Ovary (tissue), 3 donors: ENCODE measurements around the gene DNAJB11.

Source experiments
- EP300 ChIP-seq: sonication (generic); formaldehyde crosslinking; IDR thresholded peaks from one replicate; pipeline ENCODE4 v1.6.1; 2017; ENCODE audit warnings: antibody characterized with exemption
- POLR2A ChIP-seq: fragments of 450-650 bp; IDR thresholded peaks from one replicate; pipeline ENCODE4 v1.6.1; 2017; ENCODE audit warnings: antibody characterized with exemption, mild to moderate bottlenecking, moderate library complexity
- TF ChIP-seq, protein P1 (sequence below), 3 donors: fragments of 450-650 bp in 2 of 3; fragments of 200-600 bp in 1 of 3; IDR thresholded peaks; one replicate each; pipeline versions ENCODE4 v1.5.1 to v1.8.0; 2016 to 2022; ENCODE audit warnings: antibody characterized with exemption in 3 of 3, mild to moderate bottlenecking in 1 of 3
- donor health status: DM: no; HTN: no; CAD: no.

DNA sequence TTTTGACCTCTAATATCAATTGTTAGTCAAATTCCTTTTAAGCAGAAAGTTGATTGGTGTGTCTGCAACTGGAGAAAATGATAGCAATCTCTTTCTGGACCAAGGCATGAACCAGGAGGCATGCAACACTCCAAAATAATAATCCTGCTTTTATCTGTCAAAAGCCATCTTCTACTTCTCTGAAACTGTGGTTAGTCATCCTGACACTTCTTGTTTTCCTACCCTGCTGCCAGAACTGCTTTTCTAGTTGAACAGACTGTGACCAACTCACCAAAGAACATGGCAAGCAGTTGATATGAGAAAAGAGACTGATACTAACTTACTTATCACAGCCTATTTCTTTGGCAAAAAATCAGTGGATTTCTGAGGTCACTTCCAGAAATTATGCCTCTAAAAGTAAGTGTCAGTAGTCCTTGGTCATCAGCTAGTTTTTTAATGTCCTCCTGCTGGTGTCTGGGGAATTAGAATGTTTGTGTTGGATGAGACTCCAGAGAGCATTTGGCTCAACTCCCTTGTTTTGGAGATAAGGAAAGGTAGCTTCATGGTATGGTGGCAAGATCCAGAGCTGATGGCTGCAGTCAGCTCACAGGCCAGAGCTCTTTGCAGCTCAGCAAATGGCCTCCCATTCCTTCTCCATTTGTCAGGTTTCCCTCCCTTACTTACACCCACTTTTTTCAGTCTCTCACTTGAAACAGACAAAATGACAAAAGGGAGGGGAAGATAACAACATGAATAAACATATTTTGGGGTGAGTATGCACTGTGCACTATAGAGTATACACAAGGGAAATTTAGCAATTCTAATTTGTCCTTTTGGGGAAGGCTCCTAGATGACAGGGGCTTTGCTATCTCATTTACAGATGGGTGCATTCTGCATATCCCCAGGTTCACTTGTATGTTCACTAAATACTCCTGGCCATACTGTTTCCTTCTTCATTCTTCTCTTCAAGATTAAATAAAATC, 33.4 kb upstream of the DNAJB11 start:
- TF ChIP-seq, protein P1, sequence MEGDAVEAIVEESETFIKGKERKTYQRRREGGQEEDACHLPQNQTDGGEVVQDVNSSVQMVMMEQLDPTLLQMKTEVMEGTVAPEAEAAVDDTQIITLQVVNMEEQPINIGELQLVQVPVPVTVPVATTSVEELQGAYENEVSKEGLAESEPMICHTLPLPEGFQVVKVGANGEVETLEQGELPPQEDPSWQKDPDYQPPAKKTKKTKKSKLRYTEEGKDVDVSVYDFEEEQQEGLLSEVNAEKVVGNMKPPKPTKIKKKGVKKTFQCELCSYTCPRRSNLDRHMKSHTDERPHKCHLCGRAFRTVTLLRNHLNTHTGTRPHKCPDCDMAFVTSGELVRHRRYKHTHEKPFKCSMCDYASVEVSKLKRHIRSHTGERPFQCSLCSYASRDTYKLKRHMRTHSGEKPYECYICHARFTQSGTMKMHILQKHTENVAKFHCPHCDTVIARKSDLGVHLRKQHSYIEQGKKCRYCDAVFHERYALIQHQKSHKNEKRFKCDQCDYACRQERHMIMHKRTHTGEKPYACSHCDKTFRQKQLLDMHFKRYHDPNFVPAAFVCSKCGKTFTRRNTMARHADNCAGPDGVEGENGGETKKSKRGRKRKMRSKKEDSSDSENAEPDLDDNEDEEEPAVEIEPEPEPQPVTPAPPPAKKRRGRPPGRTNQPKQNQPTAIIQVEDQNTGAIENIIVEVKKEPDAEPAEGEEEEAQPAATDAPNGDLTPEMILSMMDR (IDR thresholded peaks at IDR 0.05), result no peak
- TF ChIP-seq EP300, result no peak
- no peak for TF ChIP-seq POLR2A
